Measurements from ENCODE around the gene SLFN14.

SLFN14 gene

DNA sequence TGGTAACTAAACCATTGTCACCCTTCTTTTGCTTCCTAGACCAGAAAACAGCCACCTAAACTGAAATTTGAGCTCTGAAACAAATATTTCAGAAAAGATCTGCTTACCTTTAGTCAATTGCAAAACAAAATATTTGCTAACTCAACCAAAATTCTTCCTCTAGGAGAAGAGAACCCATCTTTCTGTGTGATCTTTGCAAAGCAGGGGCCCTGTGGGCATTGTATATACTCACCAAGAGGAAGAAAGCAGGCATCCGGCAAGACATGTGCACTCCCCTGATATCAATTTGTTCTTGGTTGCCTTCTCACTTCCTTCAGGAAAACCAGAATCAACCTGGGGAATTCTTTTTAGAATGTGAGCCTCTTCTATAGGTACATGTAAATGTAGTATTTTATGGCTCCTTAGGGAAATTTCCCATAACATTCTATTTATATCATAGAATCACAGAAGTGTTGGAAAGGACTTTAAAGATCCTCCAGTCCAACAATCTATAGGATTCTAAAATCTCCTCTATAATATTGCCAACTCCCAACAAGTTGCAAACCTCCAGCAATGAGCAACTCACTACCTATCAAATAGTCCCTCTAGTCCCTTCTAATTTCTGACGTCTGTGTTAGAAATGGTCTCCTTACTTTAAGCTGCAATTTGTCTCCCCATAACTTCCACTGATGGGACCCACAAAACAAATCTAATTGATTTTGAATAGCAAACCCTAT, 966 bp downstream of the SLFN14 start:
- H3K4me3 ChIP-seq (ENCODE audit: low read depth, low read length), result no peak overlapping the region
- TF ChIP-seq, protein P1, sequence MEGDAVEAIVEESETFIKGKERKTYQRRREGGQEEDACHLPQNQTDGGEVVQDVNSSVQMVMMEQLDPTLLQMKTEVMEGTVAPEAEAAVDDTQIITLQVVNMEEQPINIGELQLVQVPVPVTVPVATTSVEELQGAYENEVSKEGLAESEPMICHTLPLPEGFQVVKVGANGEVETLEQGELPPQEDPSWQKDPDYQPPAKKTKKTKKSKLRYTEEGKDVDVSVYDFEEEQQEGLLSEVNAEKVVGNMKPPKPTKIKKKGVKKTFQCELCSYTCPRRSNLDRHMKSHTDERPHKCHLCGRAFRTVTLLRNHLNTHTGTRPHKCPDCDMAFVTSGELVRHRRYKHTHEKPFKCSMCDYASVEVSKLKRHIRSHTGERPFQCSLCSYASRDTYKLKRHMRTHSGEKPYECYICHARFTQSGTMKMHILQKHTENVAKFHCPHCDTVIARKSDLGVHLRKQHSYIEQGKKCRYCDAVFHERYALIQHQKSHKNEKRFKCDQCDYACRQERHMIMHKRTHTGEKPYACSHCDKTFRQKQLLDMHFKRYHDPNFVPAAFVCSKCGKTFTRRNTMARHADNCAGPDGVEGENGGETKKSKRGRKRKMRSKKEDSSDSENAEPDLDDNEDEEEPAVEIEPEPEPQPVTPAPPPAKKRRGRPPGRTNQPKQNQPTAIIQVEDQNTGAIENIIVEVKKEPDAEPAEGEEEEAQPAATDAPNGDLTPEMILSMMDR (IDR thresholded peaks at IDR 0.05; ENCODE audit: borderline replicate concordance, insufficient read depth, low read depth, low read length), result no peak

DNA sequence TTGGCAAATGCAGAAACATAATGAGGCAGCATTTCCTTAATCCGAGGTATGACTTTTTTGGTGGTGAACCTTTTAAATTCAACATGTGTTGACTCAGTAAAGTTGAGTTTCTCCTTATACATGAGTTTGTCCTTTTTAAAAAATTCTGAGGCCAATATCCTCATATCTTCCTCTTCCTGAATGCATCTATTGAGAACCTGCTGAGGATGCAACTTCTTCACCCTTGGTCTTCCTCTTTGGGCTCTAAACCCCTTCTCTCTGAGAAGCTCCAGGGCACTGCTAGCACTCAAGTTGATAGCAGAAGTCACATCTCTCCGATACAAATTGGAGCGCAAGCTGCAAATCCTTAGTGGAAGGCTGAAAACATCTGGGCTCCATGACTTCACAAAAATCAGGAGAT, 3.3 kb downstream of the SLFN14 start:
- H3K4me3 ChIP-seq (ENCODE audit: low read depth, low read length), result no peak overlapping the region
- TF ChIP-seq, protein P1 (IDR thresholded peaks at IDR 0.05; ENCODE audit: borderline replicate concordance, insufficient read depth, low read depth, low read length), result no peak

DNA sequence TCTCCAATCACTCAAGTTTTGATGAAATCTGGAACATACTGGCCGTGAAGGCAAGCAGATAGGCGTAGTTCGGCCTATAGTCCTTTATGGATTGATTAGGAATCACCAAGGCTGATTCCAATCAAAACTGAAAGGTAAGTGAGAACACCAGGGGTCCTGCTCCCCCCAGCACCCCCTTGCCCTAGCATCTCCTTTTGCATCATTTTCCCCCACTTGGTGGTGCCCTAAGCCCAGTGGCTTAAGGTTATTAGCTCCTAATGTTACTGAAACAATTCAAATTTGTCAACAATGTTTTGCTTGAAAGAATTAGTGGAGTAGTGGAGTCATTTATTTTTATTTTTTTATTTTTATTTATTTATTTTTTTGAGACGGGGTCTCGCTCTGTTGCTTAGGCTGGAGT, 4.9 kb downstream of the SLFN14 start:
- TF ChIP-seq, protein P1 (IDR thresholded peaks at IDR 0.05; ENCODE audit: borderline replicate concordance, insufficient read depth, low read depth, low read length), result no peak

DNA sequence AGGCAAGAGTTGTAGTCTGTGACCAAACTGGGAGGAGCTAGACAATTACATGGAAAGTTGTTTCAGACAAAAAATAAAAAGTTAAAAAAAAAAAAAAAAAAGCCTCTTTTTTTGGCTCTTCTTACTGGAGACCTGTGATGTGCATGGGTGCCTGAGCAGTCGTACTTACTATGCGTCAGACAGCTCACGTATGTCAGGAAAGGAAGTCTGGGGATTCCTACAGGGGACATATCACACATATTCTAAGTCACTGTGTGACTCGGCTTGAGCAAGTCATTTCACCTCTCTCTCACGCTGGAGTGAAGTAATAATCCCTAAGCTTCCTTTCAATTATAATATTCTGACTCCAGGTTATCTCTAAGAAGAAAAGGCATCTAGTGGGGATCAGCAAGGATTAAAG, 6.0 kb downstream of the SLFN14 start:
- TF ChIP-seq, protein P1 (IDR thresholded peaks at IDR 0.05; ENCODE audit: borderline replicate concordance, insufficient read depth, low read depth, low read length), result no peak
- H3K4me3 ChIP-seq (ENCODE audit: low read depth, low read length), result no peak overlapping the region

More for the DNA sequence above, 4.9 kb downstream of the SLFN14 start:
- no peak overlapping the region for H3K4me3 ChIP-seq (ENCODE audit: low read depth, low read length)

DNA sequence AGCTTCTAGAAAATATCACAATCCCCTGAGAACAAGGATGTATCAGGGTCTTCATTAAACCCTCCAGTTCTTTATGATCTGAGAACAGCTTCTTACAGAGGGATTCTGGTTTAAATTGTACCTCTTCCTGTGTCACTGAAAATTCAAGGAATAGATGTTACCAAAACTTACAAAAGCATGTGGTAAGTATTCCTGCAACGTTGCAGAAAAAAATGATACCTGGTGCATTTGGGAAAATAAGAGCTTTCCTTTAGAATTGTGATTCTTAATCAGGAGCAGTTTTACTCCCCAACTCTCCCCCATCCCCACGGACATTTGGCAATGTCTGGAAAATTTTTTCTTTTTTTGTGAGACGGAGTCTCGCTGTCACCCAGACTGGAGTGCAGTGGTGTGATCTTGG, 7.3 kb downstream of the SLFN14 start:
- TF ChIP-seq, protein P1 (IDR thresholded peaks at IDR 0.05; ENCODE audit: borderline replicate concordance, insufficient read depth, low read depth, low read length), result no peak
- no peak overlapping the region for H3K4me3 ChIP-seq (ENCODE audit: low read depth, low read length)

DNA sequence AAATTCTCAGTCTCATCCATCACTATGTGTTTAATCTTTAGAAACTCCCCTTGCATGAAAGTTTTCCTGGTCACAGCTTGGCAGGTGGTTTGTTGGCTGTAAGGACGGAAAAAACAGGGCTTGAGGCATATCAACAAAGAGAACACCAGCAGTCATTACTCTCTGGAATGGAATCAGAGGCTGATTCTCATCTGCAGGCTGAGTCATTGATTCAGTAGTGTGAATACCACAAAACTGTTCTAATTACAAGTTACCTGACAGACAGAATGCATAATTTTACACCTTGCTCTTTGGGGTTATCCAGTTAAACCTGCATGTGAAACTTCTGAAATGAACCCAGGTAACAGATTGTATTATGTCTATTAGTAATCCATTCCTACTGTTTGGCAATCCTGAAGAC, 11.6 kb downstream of the SLFN14 start:
- H3K4me3 ChIP-seq (ENCODE audit: low read depth, low read length), result no peak overlapping the region
- TF ChIP-seq, protein P1 (IDR thresholded peaks at IDR 0.05; ENCODE audit: borderline replicate concordance, insufficient read depth, low read depth, low read length), result no peak

DNA sequence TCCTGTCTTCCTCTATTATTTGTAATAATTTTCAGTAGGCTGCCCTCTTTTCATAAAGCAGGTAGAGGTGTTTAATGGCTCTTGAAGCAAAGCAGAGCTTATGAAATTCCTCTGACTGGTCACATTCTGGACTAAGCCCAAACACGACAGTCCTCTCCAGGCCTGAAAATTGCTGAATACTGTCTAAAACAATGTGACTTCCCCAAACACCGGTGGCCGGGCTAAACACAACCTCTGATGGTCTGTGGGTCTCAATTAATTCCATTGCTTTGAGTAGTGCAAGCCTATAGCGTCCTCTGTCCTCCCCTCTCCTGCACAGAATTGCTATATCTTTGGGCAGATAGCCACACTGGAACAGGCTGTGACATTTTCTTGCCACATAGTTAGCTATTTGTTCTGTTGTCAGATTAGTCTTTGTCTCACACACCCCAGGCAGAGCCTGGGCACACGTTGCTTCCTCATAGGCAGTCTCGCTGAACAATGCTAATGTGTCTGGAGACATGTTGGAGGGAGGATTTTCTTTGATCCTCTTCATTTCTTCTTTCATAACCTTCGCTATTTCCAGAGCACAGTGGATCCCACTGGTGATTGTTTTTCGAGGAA, 12.3 kb downstream of the SLFN14 start:
- TF ChIP-seq, protein P1 (IDR thresholded peaks at IDR 0.05; ENCODE audit: borderline replicate concordance, insufficient read depth, low read depth, low read length), result no peak
- H3K4me3 ChIP-seq (ENCODE audit: low read depth, low read length), result no peak overlapping the region

All from GM12875 (cell line).